GM12892 (cell line): ENCODE data around the gene FADS6.

Experiments
- POLR2A ChIP-seq: IDR thresholded peaks from 2 replicates; pipeline ENCODE4 v1.6.1; 2011; ENCODE audit warnings: low read depth, low read length, control low read depth
- POLR2AphosphoS5 ChIP-seq: IDR thresholded peaks from 2 replicates; pipeline ENCODE4 v1.6.1; 2011; ENCODE audit warnings: low read depth, low read length, control low read depth
- TAF1 ChIP-seq: IDR thresholded peaks from 2 replicates; pipeline ENCODE4 v1.6.1; 2011; ENCODE audit warnings: low read depth, mild to moderate bottlenecking, control low read depth, low read length, borderline replicate concordance

- TF ChIP-seq POLR2A (no peak), TAF1 (no peak), POLR2AphosphoS5 (no peak)
These were observed 17.3 kb downstream of the FADS6 start for GRCh38 chr17:74875977-74876593.
